K562 (cell line): Measurements from ENCODE around the gene BMAL1. TPM values are rescaled to one million over a fixed set of nuclear protein-coding genes. Genes with fewer than 3 reads are reported as not detected.

Experiments
- ATAC-seq: fragments of 200-7000 bp; cut with Tn5 transposase; 3 replicates; pipeline ENCODE4 v1.9.1; 2020; ENCODE audit warnings: moderate library complexity
- BruUV-seq: library from RNA; stranded (reverse); fragments of 400-500 nt; replicated peaks from 2 replicates; lab custom pipeline; 2021; lab: Mats Ljungman, UMichigan
- CTCF ChIA-PET: fragments of 300-600 bp; formaldehyde crosslinking; extraction: SDS; loops from one replicate; lab custom pipeline; 2021; ENCODE audit warnings: low intra/inter-chr PET ratio; lab: Yijun Ruan, JAX
- POLR2A ChIA-PET: fragments of 300-600, 350-650 bp; sonication (Branson Sonifier 250); formaldehyde crosslinking; extraction: SDS; loops from one replicate; lab custom pipeline; 2021; ENCODE audit warnings: antibody characterized with exemption, inconsistent platforms; lab: Yijun Ruan, JAX
- DNase-seq, 4 experiments: peaks; one replicate each; pipeline versions ENCODE4 v3.0.0 to v3.0.0-alpha.2; 2011 to 2018; ENCODE audit warnings: low spot score in 3 of 4, mixed read lengths in 3 of 4; ENCODE audit errors: extremely low read depth in 1 of 4
- FAIRE-seq: peaks from 2 replicates; lab custom pipeline; 2011; peaks lifted over from hg19 to GRCh38; lab: Jason Lieb, UNC
- H2AFZ ChIP-seq: 2 replicates; pipeline ENCODE4 v1.6.0; 2011; ENCODE audit warnings: low read depth, low read length, control low read depth, inconsistent platforms
- H3K27ac ChIP-seq: fragments of 200-600 bp; 3 replicates; pipeline ENCODE4 v1.8.0; 2011; ENCODE audit warnings: low read depth, mild to moderate bottlenecking, control low read depth, inconsistent platforms, low read length, moderate library complexity, mixed read lengths; ENCODE audit errors: extremely low read depth
- H3K27me3 ChIP-seq, 2 experiments: fragments of 300-600 bp in 1 of 2; 2 replicates in 1 of 2; 3 replicates in 1 of 2; pipeline versions ENCODE4 v1.6.0 to v1.8.0; 2011; ENCODE audit warnings: inconsistent platforms in 2 of 2, low read length in 2 of 2, mild to moderate bottlenecking in 1 of 2, mixed read lengths in 1 of 2, moderate library complexity in 1 of 2; ENCODE audit not compliant: control insufficient read depth in 2 of 2, insufficient read depth in 2 of 2
- H3K36me3 ChIP-seq: fragments of 300-600 bp; 3 replicates; pipeline ENCODE4 v1.8.0; 2011; ENCODE audit warnings: mild to moderate bottlenecking, low read length, inconsistent platforms; ENCODE audit not compliant: control insufficient read depth, insufficient read depth
- H3K4me1 ChIP-seq, 2 experiments: fragments of 200-600 bp in 1 of 2; replicated peaks in 1 of 2; 2 replicates in 1 of 2; 3 replicates in 1 of 2; pipeline versions ENCODE4 v1.5.1 to v1.8.0; 2011; ENCODE audit warnings: inconsistent platforms in 2 of 2, low read length in 2 of 2, mild to moderate bottlenecking in 1 of 2, mixed read lengths in 1 of 2, moderate library complexity in 1 of 2; ENCODE audit not compliant: control insufficient read depth in 2 of 2, insufficient read depth in 2 of 2
- H3K4me2 ChIP-seq: 2 replicates; pipeline ENCODE4 v1.6.1; 2011; ENCODE audit warnings: low read length, control low read depth, inconsistent platforms, mixed read lengths; ENCODE audit not compliant: insufficient read depth
- H3K4me3 ChIP-seq: fragments of 200-600 bp; sonication (generic), shearing (Covaris generic); 2 replicates; pipeline ENCODE4 v1.5.1; 2016; ENCODE audit warnings: control low read depth, inconsistent platforms
- H3K79me2 ChIP-seq: fragments of 200-600 bp; 3 replicates; pipeline ENCODE4 v1.8.0; 2011; ENCODE audit warnings: low read length, inconsistent platforms; ENCODE audit not compliant: control insufficient read depth, insufficient read depth
- H3K9ac ChIP-seq, 2 experiments: 2 replicates each; pipeline versions ENCODE4 v1.6.0 to v1.6.1; 2011; ENCODE audit warnings: low read depth in 2 of 2, low read length in 2 of 2, control low read depth in 1 of 2, inconsistent platforms in 1 of 2, mild to moderate bottlenecking in 1 of 2, mixed read lengths in 1 of 2; ENCODE audit not compliant: insufficient read depth in 1 of 2
- H3K9me1 ChIP-seq: one replicate; pipeline ENCODE4 v1.6.0; 2011; ENCODE audit warnings: inconsistent platforms, mild to moderate bottlenecking, low read length, moderate library complexity; ENCODE audit not compliant: control insufficient read depth, insufficient read depth
- H3K9me3 ChIP-seq: replicated peaks from 2 replicates; pipeline ENCODE4 v1.5.1; 2011; ENCODE audit warnings: low read depth, low read length, inconsistent platforms; ENCODE audit not compliant: control insufficient read depth, insufficient read depth
- H4K20me1 ChIP-seq: replicated peaks from 2 replicates; pipeline ENCODE4 v1.6.1; 2011; ENCODE audit warnings: low read length, inconsistent platforms, mixed read lengths; ENCODE audit not compliant: control insufficient read depth, insufficient read depth
- ADNP ChIP-seq: fragments of 200-800 bp; sonication (Bioruptor generic); IDR thresholded peaks from 2 replicates; pipeline ENCODE4 v1.6.1; 2016; ENCODE audit warnings: missing genetic modification characterization, missing compliant biosample characterization
- ASH1L ChIP-seq: fragments of 450-650 bp; IDR thresholded peaks from 2 replicates; pipeline ENCODE4 v1.6.1; 2018; ENCODE audit warnings: borderline replicate concordance, mild to moderate bottlenecking, low read depth; ENCODE audit not compliant: partially characterized antibody
- CAMTA2 ChIP-seq: fragments of 250-450 bp; sonication (Bioruptor Pico); conservative IDR thresholded peaks from 2 replicates; pipeline ENCODE4 v1.5.1; 2022
- ETS2 ChIP-seq: IDR thresholded peaks from 2 replicates; pipeline ENCODE4 v1.6.1; 2016; ENCODE audit warnings: borderline replicate concordance, missing genetic modification characterization, mild to moderate bottlenecking, moderate library complexity, missing compliant biosample characterization; ENCODE audit not compliant: poor library complexity, severe bottlenecking
- KLF6 ChIP-seq: fragments of 250-450 bp; sonication (Bioruptor Pico); IDR thresholded peaks from 2 replicates; pipeline ENCODE4 v1.4.0; 2020; ENCODE audit warnings: mild to moderate bottlenecking, moderate library complexity, borderline replicate concordance
- POLR2H ChIP-seq: IDR thresholded peaks from 2 replicates; pipeline ENCODE4 v1.6.1; 2016; ENCODE audit warnings: missing genetic modification characterization, low read depth, mild to moderate bottlenecking, control low read depth, missing compliant biosample characterization, moderate library complexity
- RBM17 ChIP-seq: fragments of 200-400 bp; formaldehyde crosslinking; IDR thresholded peaks from 2 replicates; pipeline ENCODE4 v1.6.1; 2017; ENCODE audit warnings: low read depth, mild to moderate bottlenecking, low read length, borderline replicate concordance
- SMARCA5 ChIP-seq: fragments of 450-650 bp; IDR thresholded peaks from 2 replicates; pipeline ENCODE4 v1.6.1; 2016
- SMARCB1 ChIP-seq: IDR thresholded peaks from 2 replicates; pipeline ENCODE4 v1.6.1; 2011; ENCODE audit warnings: improper control_type of control experiment, low read depth; ENCODE audit not compliant: insufficient read length
- TFAM ChIP-seq: fragments of 250-450 bp; sonication (Bioruptor Pico); conservative IDR thresholded peaks from 2 replicates; pipeline ENCODE4 v1.5.0; 2021; ENCODE audit warnings: mild to moderate bottlenecking, moderate library complexity
- TSC22D4 ChIP-seq: fragments of 450-650 bp; IDR thresholded peaks from 2 replicates; pipeline ENCODE4 v1.6.1; 2016; ENCODE audit warnings: missing genetic modification characterization, missing biosample characterization, control low read depth
- ZNF717 ChIP-seq: fragments of 250-450 bp; sonication (Bioruptor Pico); IDR thresholded peaks from 2 replicates; pipeline ENCODE4 v1.5.0; 2021
- WGBS: fragments of 100-300 bp; shearing (Covaris generic); methylation state at CpG from one replicate; pipeline ENCODE4 v1.1.6; 2016; ENCODE audit warnings: low coverage, mixed read lengths; ENCODE audit not compliant: insufficient coverage; ENCODE audit errors: missing lambda C conversion rate; 5-methylcytosine and 5-hydroxymethylcytosine counted together
- in situ Hi-C: fragments of 300-500 bp; cut with MboI; formaldehyde crosslinking; loops from 4 replicates; pipeline ENCODE4 v1.15.0; 2018; ENCODE audit warnings: inconsistent platforms, mixed read lengths
- intact Hi-C: fragments of 100-400 bp; cut with micrococcal nuclease; formaldehyde crosslinking; loops from 2 replicates; pipeline ENCODE4 v1.14.2; 2022
- polyA plus RNA-seq, 8 experiments: library from polyadenylated mRNA; depleted of rRNA in 4 of 8; stranded (reverse) in 5 of 8; unstranded in 3 of 8; fragments of >200 nt; fragmentation: Nextera tagmentation in 2 of 8; fragmentation: Illumina TruSeq in 1 of 8; extraction: Ambion mirVana in 2 of 8; extraction: Trizol in 1 of 8; gene quantifications; 2 replicates each; pipeline versions ENCODE4 v1.2.1 to v1.2.3, GENCODE V29; 2011 to 2014; ENCODE audit warnings: inconsistent platforms in 1 of 8, missing spikeins in 1 of 8
- total RNA-seq, 7 experiments: library from RNA; depleted of rRNA in 6 of 7; stranded (reverse); fragments of >200 nt in 6 of 7; fragmentation: Illumina TruSeq in 2 of 7; extraction: Trizol in 2 of 7; gene quantifications; 2 replicates each; pipeline versions ENCODE4 v1.2.1 to v1.2.3, GENCODE V29; 2011 to 2021; ENCODE audit warnings: low replicate concordance in 1 of 7
- TF ChIP-seq, protein P1 (sequence below), 3 experiments: IDR thresholded peaks in 2 of 3; conservative IDR thresholded peaks in 1 of 3; 2 replicates each; pipeline ENCODE4 v1.5.1; 2011 to 2012; ENCODE audit warnings: low read length in 3 of 3, mild to moderate bottlenecking in 3 of 3, control low read depth in 2 of 3, improper control_type of control experiment in 1 of 3, inconsistent platforms in 1 of 3, low read depth in 1 of 3, mixed read lengths in 1 of 3, moderate library complexity in 1 of 3; ENCODE audit not compliant: insufficient read depth in 2 of 3

BMAL1 gene
- total and polyA plus RNA-seq, 9 of the 15 experiments (the other 6 are each of a cell fraction or from before 2014, with no cell fraction given): 0.14 to 2.4 (median 0.64) TPM

DNA sequence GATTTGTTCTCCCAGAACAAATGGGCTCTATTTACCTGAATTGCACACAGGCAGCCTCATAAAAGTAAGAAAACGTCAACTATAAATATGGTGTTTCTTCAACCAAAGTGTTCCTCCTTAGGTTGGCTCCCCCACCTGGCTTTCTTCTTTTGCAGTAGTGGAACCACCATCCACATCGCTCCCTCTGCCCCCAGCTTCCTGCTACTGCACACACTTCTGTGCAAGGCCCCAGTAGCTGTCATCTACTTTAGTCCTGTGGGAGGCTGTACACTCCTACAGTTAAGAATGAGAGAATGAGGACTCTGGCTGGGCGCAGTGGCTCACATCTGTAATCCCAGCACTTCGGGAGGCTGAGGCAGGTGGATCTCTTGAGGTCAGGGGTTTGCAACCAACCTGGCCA is 89.5 kb downstream of the BMAL1 start:
- no peak overlapping the region for H3K4me2 ChIP-seq
- peaks cover 0 to 39% of the 10 kb centered on the region in 2 experiments; a peak in 4 of 5 replicates for H3K27me3 ChIP-seq
- no peaks in the 10 kb centered on the region for H3K36me3 ChIP-seq
- intact Hi-C loops: no loop called here
- ChIA-PET CTCF (no interaction called here), POLR2A (no interaction called here)
- TF ChIP-seq, protein P1, sequence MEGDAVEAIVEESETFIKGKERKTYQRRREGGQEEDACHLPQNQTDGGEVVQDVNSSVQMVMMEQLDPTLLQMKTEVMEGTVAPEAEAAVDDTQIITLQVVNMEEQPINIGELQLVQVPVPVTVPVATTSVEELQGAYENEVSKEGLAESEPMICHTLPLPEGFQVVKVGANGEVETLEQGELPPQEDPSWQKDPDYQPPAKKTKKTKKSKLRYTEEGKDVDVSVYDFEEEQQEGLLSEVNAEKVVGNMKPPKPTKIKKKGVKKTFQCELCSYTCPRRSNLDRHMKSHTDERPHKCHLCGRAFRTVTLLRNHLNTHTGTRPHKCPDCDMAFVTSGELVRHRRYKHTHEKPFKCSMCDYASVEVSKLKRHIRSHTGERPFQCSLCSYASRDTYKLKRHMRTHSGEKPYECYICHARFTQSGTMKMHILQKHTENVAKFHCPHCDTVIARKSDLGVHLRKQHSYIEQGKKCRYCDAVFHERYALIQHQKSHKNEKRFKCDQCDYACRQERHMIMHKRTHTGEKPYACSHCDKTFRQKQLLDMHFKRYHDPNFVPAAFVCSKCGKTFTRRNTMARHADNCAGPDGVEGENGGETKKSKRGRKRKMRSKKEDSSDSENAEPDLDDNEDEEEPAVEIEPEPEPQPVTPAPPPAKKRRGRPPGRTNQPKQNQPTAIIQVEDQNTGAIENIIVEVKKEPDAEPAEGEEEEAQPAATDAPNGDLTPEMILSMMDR (IDR thresholded peaks at IDR 0.05 in 2 of 3, conservative IDR thresholded peaks at IDR 0.05 in 1 of 3; ENCODE audit: insufficient read depth in 2 of 3, low read depth in 1 of 3, low read length in 3 of 3): peak in 2 of 3 experiments; percentile 20 to 40; a peak in 3 of 6 replicates
- TF ChIP-seq TSC22D4: no peak
- no peak overlapping the region for H3K9ac ChIP-seq
- no peaks in the 10 kb centered on the region for H3K9me1 ChIP-seq
- H3K27ac ChIP-seq: no peak overlapping the region
- no peaks in the 10 kb centered on the region; a peak in 2 of 5 replicates for H3K4me1 ChIP-seq
- 7% methylated on average over 4 of the region's 4 CpGs for WGBS
- in situ Hi-C loops: no loop called here
- peak; percentile 60; the same call in 2 of the 3 replicates for ATAC-seq
- BruUV-seq: no TSS peak
- no peak overlapping the region for H2AFZ ChIP-seq
- no peaks in the 10 kb centered on the region for H4K20me1 ChIP-seq
- FAIRE-seq: no peak
- DNase-seq: no peak
- H3K79me2 ChIP-seq: no peaks in the 10 kb centered on the region
- no peak overlapping the region for H3K4me3 ChIP-seq
- no peaks in the 10 kb centered on the region for H3K9me3 ChIP-seq

DNA sequence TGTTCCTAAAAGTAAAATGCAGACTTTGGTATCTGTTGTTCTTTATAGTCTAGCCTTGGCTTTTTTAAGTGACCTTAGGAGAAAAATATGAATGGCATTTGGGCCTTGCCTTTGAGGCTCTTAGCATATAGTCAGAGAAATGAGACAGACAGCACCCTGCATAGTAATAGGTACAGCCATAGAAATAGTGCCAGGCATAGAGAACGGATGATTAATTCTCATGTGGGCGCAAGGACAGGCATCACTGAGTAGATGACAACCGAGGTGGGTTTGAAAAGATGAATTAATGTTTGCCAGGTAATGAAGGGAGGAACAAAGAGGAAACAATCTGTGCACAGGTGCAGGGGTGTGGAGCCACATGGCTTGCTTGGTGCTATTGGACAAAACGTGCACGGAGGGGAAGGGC is 90.5 kb downstream of the BMAL1 start:
- intact Hi-C loops: no loop called here
- Histone ChIP-seq H3K79me2 (no peaks in the 10 kb centered on the region), H3K36me3 (no peaks in the 10 kb centered on the region)
- in situ Hi-C loops: no loop called here
- TF ChIP-seq SMARCA5 (no peak), ETS2 (tag) (no peak), ASH1L (no peak), TFAM (CRISPR knock-in tag) (no peak), KLF6 (CRISPR knock-in tag) (no peak), CAMTA2 (CRISPR knock-in tag) (no peak), SMARCB1 (no peak), ZNF717 (no peak), ADNP (no peak), RBM17 (no peak), POLR2H (no peak)
- TF ChIP-seq, all 486 proteins: peak for 0
- FAIRE-seq: no peak
- Histone ChIP-seq H3K4me2 (no peak overlapping the region), H3K4me1 (no peaks in the 10 kb centered on the region; a peak in 2 of 5 replicates), H3K27ac (no peak overlapping the region), H3K27me3 (peaks cover 0 to 34% of the 10 kb centered on the region in 2 experiments; a peak in 4 of 5 replicates), H3K4me3 (no peak overlapping the region), H3K9me3 (no peaks in the 10 kb centered on the region), H3K9ac (no peak overlapping the region), H2AFZ (no peak overlapping the region), H3K9me1 (no peaks in the 10 kb centered on the region), H4K20me1 (no peaks in the 10 kb centered on the region)
- ChIA-PET CTCF (no interaction called here), POLR2A (interaction anchor here (0.6 kb wide), 1 partner anchor 107 kb away, joined by 3 read pairs; no protein-coding TSS in a partner anchor)
- ATAC-seq: no peak
- BruUV-seq: no TSS peak
- no peak for DNase-seq
- WGBS: 3% methylated on average over 5 of the region's 5 CpGs
